Measurements from ENCODE around the gene WDR44. TPM values are rescaled to one million over a fixed set of nuclear protein-coding genes. Genes with fewer than 3 reads are reported as not detected.
"Not testable (repeated sequence)": the region's sequence is repeated elsewhere in the genome, so short reads cannot be mapped to it uniquely, and the experiment has no call there.

The WDR44 gene
- total RNA-seq, 1 experiment from 2014 or later, result 22.3 TPM

DNA sequence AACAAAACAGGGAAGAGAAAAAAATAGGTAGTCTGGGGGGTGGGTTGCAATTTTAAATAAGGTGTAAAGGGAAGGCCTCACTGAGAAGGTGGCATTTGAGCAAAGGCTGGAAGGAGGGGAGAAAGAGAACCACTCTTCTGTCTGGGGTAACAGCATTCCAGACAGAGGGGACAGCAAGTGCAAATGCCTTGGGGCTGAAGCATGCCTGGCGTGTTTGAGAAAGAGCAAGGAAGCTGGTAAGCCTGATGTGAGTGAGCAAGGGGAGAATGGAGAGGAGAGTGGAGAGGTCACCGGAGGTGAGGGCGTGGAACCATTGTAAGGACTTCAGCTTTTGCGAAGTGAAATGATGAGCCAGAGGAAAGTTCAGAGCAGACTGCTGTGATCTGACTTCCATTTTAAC, 130.0 kb downstream of the WDR44 start:
- ChIA-PET POLR2A (interaction anchor here (0.6 to 0.7 kb wide), 2 partner anchors 34 to 284 kb away, joined by 3 to 4 read pairs; no protein-coding TSS in a partner anchor), CTCF (no interaction called here)
- no peak for DNase-seq (ENCODE audit: low read depth, low spot score)
- Histone ChIP-seq H3K4me3 (ENCODE audit: low read depth in 2 of 2, low read length in 2 of 2) (no peak overlapping the region), H3K27me3 (ENCODE audit: control insufficient read depth, insufficient read depth, low read length) (no peaks in the 10 kb centered on the region), H3K27ac (ENCODE audit: low read length) (no peak overlapping the region), H3K36me3 (ENCODE audit: control insufficient read depth, insufficient read depth, low read length) (no peaks in the 10 kb centered on the region), H3K4me1 (ENCODE audit: control insufficient read depth, insufficient read depth, low read length) (no peaks in the 10 kb centered on the region), H3K9me3 (ENCODE audit: control insufficient read depth, insufficient read depth, low read depth, low read length) (no peaks in the 10 kb centered on the region)
- TF ChIP-seq, protein P1, sequence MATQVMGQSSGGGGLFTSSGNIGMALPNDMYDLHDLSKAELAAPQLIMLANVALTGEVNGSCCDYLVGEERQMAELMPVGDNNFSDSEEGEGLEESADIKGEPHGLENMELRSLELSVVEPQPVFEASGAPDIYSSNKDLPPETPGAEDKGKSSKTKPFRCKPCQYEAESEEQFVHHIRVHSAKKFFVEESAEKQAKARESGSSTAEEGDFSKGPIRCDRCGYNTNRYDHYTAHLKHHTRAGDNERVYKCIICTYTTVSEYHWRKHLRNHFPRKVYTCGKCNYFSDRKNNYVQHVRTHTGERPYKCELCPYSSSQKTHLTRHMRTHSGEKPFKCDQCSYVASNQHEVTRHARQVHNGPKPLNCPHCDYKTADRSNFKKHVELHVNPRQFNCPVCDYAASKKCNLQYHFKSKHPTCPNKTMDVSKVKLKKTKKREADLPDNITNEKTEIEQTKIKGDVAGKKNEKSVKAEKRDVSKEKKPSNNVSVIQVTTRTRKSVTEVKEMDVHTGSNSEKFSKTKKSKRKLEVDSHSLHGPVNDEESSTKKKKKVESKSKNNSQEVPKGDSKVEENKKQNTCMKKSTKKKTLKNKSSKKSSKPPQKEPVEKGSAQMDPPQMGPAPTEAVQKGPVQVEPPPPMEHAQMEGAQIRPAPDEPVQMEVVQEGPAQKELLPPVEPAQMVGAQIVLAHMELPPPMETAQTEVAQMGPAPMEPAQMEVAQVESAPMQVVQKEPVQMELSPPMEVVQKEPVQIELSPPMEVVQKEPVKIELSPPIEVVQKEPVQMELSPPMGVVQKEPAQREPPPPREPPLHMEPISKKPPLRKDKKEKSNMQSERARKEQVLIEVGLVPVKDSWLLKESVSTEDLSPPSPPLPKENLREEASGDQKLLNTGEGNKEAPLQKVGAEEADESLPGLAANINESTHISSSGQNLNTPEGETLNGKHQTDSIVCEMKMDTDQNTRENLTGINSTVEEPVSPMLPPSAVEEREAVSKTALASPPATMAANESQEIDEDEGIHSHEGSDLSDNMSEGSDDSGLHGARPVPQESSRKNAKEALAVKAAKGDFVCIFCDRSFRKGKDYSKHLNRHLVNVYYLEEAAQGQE (IDR thresholded peaks at IDR 0.05; ENCODE audit: insufficient read depth in 1 of 2, low read depth in 2 of 2, low read length in 1 of 2), result no peak
- TF ChIP-seq SIN3A (IDR thresholded peaks at IDR 0.05; ENCODE audit: borderline replicate concordance, insufficient read depth, low read depth, low read length) (no peak), TCF7L2 (IDR thresholded peaks at IDR 0.05; ENCODE audit: low read depth, low read length) (no peak), POLR2AphosphoS5 (IDR thresholded peaks at IDR 0.05; ENCODE audit: low read depth, low read length) (no peak)
- TF ChIP-seq, protein P2, sequence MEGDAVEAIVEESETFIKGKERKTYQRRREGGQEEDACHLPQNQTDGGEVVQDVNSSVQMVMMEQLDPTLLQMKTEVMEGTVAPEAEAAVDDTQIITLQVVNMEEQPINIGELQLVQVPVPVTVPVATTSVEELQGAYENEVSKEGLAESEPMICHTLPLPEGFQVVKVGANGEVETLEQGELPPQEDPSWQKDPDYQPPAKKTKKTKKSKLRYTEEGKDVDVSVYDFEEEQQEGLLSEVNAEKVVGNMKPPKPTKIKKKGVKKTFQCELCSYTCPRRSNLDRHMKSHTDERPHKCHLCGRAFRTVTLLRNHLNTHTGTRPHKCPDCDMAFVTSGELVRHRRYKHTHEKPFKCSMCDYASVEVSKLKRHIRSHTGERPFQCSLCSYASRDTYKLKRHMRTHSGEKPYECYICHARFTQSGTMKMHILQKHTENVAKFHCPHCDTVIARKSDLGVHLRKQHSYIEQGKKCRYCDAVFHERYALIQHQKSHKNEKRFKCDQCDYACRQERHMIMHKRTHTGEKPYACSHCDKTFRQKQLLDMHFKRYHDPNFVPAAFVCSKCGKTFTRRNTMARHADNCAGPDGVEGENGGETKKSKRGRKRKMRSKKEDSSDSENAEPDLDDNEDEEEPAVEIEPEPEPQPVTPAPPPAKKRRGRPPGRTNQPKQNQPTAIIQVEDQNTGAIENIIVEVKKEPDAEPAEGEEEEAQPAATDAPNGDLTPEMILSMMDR (IDR thresholded peaks at IDR 0.05), result no peak
- ATAC-seq, result no peak
- intact Hi-C loops (cut with micrococcal nuclease; ENCODE audit: unreplicated experiment), result no loop called here
- in situ Hi-C loops (cut with HindIII; ENCODE audit: low pct_unique_long_range_greater_than_20kb, low sequenced_read_pairs), result no loop called here
- BruUV-seq (replicated peaks), result no TSS peak

DNA sequence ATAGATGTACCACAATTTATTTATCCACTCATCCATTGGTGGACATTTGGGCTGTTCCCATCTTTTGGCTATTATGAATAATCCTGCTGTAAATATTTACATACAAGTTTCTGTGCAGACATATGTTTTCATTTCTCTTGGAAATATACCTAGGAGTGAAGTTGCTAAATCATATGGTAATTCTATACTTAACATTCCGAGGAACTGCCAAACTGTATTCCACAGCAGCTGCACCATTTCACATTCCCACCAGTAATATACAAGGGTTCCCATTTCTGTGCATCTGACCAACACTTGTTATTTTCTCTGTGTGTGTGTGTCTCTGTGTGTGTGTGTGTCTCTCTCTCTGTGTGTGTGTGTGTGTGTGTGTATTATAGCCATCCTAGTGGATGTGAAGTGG, 134.3 kb downstream of the WDR44 start:
- H3K4me3 ChIP-seq (ENCODE audit: low read depth in 2 of 2, low read length in 2 of 2), result no peak overlapping the region
- CTCF ChIA-PET, result no interaction called here
- H3K27ac ChIP-seq (ENCODE audit: low read length), result no peak overlapping the region
- in situ Hi-C loops (cut with HindIII; ENCODE audit: low pct_unique_long_range_greater_than_20kb, low sequenced_read_pairs), result no loop called here
- H3K9me3 ChIP-seq (ENCODE audit: control insufficient read depth, insufficient read depth, low read depth, low read length), result no peaks in the 10 kb centered on the region
- no peak for ATAC-seq
- POLR2A ChIA-PET, result interaction anchor here (0.6 kb wide), 1 partner anchor 14 kb away, joined by 4 read pairs; no protein-coding TSS in a partner anchor
- intact Hi-C loops (cut with micrococcal nuclease; ENCODE audit: unreplicated experiment), result no loop called here
- DNase-seq (ENCODE audit: low read depth, low spot score), result no peak
- H3K4me1 ChIP-seq (ENCODE audit: control insufficient read depth, insufficient read depth, low read length), result no peaks in the 10 kb centered on the region
- no peaks in the 10 kb centered on the region for H3K27me3 ChIP-seq (ENCODE audit: control insufficient read depth, insufficient read depth, low read length)
- no peak for TF ChIP-seq SIN3A (IDR thresholded peaks at IDR 0.05; ENCODE audit: borderline replicate concordance, insufficient read depth, low read depth, low read length)
- TF ChIP-seq POLR2AphosphoS5 (IDR thresholded peaks at IDR 0.05; ENCODE audit: low read depth, low read length), result no peak
- TF ChIP-seq, protein P2 (IDR thresholded peaks at IDR 0.05), result no peak
- TF ChIP-seq TCF7L2 (IDR thresholded peaks at IDR 0.05; ENCODE audit: low read depth, low read length), result no peak
- TF ChIP-seq, protein P1 (IDR thresholded peaks at IDR 0.05; ENCODE audit: insufficient read depth in 1 of 2, low read depth in 2 of 2, low read length in 1 of 2), result no peak
- no TSS peak for BruUV-seq (replicated peaks)
- no peaks in the 10 kb centered on the region for H3K36me3 ChIP-seq (ENCODE audit: control insufficient read depth, insufficient read depth, low read length)

DNA sequence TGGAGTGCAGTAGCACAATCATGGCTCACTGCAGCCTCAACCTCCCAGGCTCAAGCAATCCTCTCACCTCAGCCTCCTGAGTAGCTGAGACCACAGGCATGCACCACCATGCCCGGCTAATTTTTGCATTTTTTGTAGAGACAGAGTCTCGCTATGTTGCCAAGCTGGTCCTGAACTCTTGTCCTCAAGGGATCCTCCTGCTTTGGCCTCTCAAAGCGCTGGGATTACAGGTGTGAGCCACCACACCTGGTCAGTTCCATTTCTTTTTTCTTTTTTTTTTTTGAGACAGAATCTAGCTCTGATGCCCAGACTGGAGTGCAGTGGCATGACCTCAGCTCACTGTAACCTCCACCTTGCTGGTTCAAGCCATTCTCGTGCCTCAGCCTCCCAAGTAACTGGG, 136.5 kb downstream of the WDR44 start:
- H3K27me3 ChIP-seq (ENCODE audit: control insufficient read depth, insufficient read depth, low read length); DNase-seq (ENCODE audit: low read depth, low spot score); CTCF ChIA-PET; intact Hi-C loops (cut with micrococcal nuclease; ENCODE audit: unreplicated experiment); ATAC-seq; H3K4me3 ChIP-seq (ENCODE audit: low read depth in 2 of 2, low read length in 2 of 2); H3K36me3 ChIP-seq (ENCODE audit: control insufficient read depth, insufficient read depth, low read length); H3K9me3 ChIP-seq (ENCODE audit: control insufficient read depth, insufficient read depth, low read depth, low read length); H3K4me1 ChIP-seq (ENCODE audit: control insufficient read depth, insufficient read depth, low read length); in situ Hi-C loops (cut with HindIII; ENCODE audit: low pct_unique_long_range_greater_than_20kb, low sequenced_read_pairs); H3K27ac ChIP-seq (ENCODE audit: low read length); POLR2A ChIA-PET; BruUV-seq (replicated peaks): not testable (repeated sequence)
